NT2/D1 (cell line): Measurements from ENCODE around the gene TPPP3.

ENCODE experiments used
- YY1 ChIP-seq: IDR thresholded peaks from 2 replicates; pipeline ENCODE4 v1.6.1; 2011; ENCODE audit not compliant: insufficient read length, insufficient read depth
- ZNF274 ChIP-seq: IDR thresholded peaks from 2 replicates; pipeline ENCODE4 v1.6.1; 2011; ENCODE audit warnings: mild to moderate bottlenecking, low read depth, low read length

DNA sequence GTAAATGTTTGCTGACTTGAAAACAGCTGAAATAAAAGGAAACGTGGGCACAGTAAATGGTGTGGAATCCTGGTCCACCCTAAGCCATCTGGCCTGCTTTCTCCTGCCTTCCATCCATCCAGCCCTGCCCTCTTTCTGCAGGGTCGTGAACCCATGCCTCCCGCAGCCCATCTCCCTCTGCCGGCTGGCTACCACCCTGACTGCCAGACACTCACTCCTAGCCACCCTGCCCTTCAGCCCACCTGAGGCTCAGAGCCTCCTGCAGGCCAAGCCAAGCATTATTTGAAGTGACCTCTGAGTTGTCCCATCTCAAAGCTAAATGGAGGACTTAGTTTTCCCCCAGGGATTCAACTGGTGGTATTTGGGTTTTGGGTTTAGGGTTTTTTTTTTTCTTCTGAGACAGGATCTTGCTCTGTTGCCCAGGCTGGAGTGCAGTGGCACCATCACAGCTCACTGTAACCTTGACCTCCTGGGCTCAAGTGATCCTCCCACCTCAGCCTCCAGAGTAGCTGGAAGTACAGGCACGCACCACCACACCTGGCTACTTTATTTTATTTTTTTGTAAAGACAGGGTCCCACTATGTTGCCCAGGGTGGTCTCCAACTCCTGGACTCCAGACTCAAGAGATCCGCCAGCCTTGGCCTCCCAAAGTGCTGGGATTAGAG is 14.6 kb upstream of the TPPP3 start:
- no peak for TF ChIP-seq YY1
- TF ChIP-seq ZNF274 = no peak
